CD4-positive, alpha-beta memory T cell (primary cell): Measurements from ENCODE around the gene USP3. TPM values are rescaled to one million over a fixed set of nuclear protein-coding genes. Genes with fewer than 3 reads are reported as not detected.

Source experiments
- CTCF ChIA-PET: fragments of 350-600 bp; sonication (Branson Sonifier 250); formaldehyde crosslinking; loops from one replicate; lab custom pipeline; 2021; ENCODE audit warnings: inconsistent platforms; ENCODE audit not compliant: partially characterized antibody; lab: Charles Lee
- POLR2A ChIA-PET: fragments of 350-600 bp; sonication (Branson Sonifier 250); formaldehyde crosslinking; loops from one replicate; lab custom pipeline; 2021; ENCODE audit not compliant: partially characterized antibody; lab: Charles Lee
- DNase-seq, 5 donors: peaks; one replicate each; pipeline versions ENCODE4 v3.0.0 to v3.0.0-alpha.2; 2020 to 2022; ENCODE audit warnings: mixed read lengths in 1 of 5
- H3K27ac ChIP-seq: one replicate; pipeline ENCODE4 v1.7.0; 2013; ENCODE audit warnings: low read depth, low read length
- H3K27me3 ChIP-seq: 2 replicates; pipeline ENCODE4 v1.7.0; 2013; ENCODE audit warnings: mild to moderate bottlenecking, low read length, moderate library complexity; ENCODE audit not compliant: insufficient read depth
- H3K36me3 ChIP-seq: 2 replicates; pipeline ENCODE4 v1.7.0; 2013; ENCODE audit warnings: mild to moderate bottlenecking, low read length, moderate library complexity; ENCODE audit not compliant: insufficient read depth
- H3K4me1 ChIP-seq: 2 replicates; pipeline ENCODE4 v1.7.0; 2013; ENCODE audit warnings: mild to moderate bottlenecking, low read length, moderate library complexity; ENCODE audit not compliant: insufficient read depth
- H3K4me3 ChIP-seq, 2 donors: one replicate each; pipeline ENCODE4 v1.7.0; 2013; ENCODE audit warnings: low read length in 2 of 2, mild to moderate bottlenecking in 1 of 2
- H3K9me3 ChIP-seq, 2 donors: one replicate each; pipeline ENCODE4 v1.7.0; 2013; ENCODE audit warnings: low read length in 2 of 2, control low read depth in 1 of 2; ENCODE audit not compliant: control insufficient read depth in 1 of 2
- H3K27ac Mint-ChIP-seq, 7 donors: one replicate each; pipeline ENCODE4 v1.8.0; 2020 to 2021; ENCODE audit warnings: mixed read lengths in 7 of 7, mild to moderate bottlenecking in 6 of 7, inconsistent platforms in 3 of 7, moderate library complexity in 3 of 7
- H3K27me3 Mint-ChIP-seq, 2 donors: one replicate each; pipeline ENCODE4 v1.8.0; 2020 to 2021; ENCODE audit warnings: mixed read lengths in 2 of 2
- H3K36me3 Mint-ChIP-seq, 2 donors: one replicate each; pipeline ENCODE4 v1.8.0; 2020 to 2021; ENCODE audit warnings: mixed read lengths in 2 of 2, inconsistent platforms in 1 of 2, mild to moderate bottlenecking in 1 of 2
- H3K4me1 Mint-ChIP-seq, 4 donors: one replicate each; pipeline ENCODE4 v1.8.0; 2020 to 2021; ENCODE audit warnings: mixed read lengths in 4 of 4, mild to moderate bottlenecking in 1 of 4
- H3K4me3 Mint-ChIP-seq, 8 donors: one replicate each; pipeline ENCODE4 v1.8.0; 2020 to 2021; ENCODE audit warnings: mixed read lengths in 8 of 8, mild to moderate bottlenecking in 7 of 8, moderate library complexity in 6 of 8, inconsistent platforms in 3 of 8
- H3K9me3 Mint-ChIP-seq, 8 donors: one replicate each; pipeline ENCODE4 v1.8.0; 2020 to 2021; ENCODE audit warnings: mixed read lengths in 8 of 8, mild to moderate bottlenecking in 5 of 8, inconsistent platforms in 3 of 8, moderate library complexity in 1 of 8
- intact Hi-C: fragments of 100-400 bp; cut with micrococcal nuclease; formaldehyde crosslinking; loops from one replicate; pipeline ENCODE4 v1.15.1; 2023
- polyA plus RNA-seq, 2 donors: library from polyadenylated mRNA; unstranded; fragments of 300-500 nt; fragmentation: Illumina TruSeq; gene quantifications; one replicate each; pipeline ENCODE4 v1.2.3, GENCODE V29; 2021
- total RNA-seq, 2 experiments: library from RNA; stranded (reverse); gene quantifications; one replicate each; pipeline ENCODE4 v1.2.3, GENCODE V29; 2021

USP3 gene
- total and polyA plus RNA-seq, 4 experiments from 2014 or later = 61.6 to 159 (median 112) TPM

GRCh38 chr15:63572749-63573464 is 68.5 kb downstream of the USP3 start:
- H3K4me1 ChIP-seq = no peaks in the 10 kb centered on the region
- ChIA-PET POLR2A (no interaction called here), CTCF (interaction anchor here (1.6 to 2.3 kb wide), 2 partner anchors 65 to 86 kb away, joined by 5 to 8 read pairs; no protein-coding TSS in a partner anchor)
- Mint-ChIP-seq H3K36me3 (peaks cover 49 to 74% of the 10 kb centered on the region in 2 donors), H3K9me3 (no peaks in the 10 kb centered on the region), H3K4me1 (peaks cover 5 to 16% (median 9%) of the 10 kb centered on the region in 4 donors), H3K4me3 (no peak overlapping the region), H3K27ac (peak overlapping the region in 6 of 7 donors; percentile 5 to 66 (median 21)), H3K27me3 (no peaks in the 10 kb centered on the region)
- peaks cover 57% of the 10 kb centered on the region for H3K36me3 ChIP-seq
- intact Hi-C loops = no loop called here
- H3K9me3 ChIP-seq = no peaks in the 10 kb centered on the region
- H3K27me3 ChIP-seq = no peaks in the 10 kb centered on the region
- no peak overlapping the region for H3K27ac ChIP-seq
- no peak for DNase-seq
- H3K4me3 ChIP-seq = no peak overlapping the region

- Histone ChIP-seq H3K27me3 (no peaks in the 10 kb centered on the region), H3K36me3 (peaks cover 57% of the 10 kb centered on the region), H3K27ac (no peak overlapping the region), H3K9me3 (no peaks in the 10 kb centered on the region), H3K4me1 (no peaks in the 10 kb centered on the region), H3K4me3 (no peak overlapping the region)
- Mint-ChIP-seq H3K27me3 (no peaks in the 10 kb centered on the region), H3K4me1 (peaks cover 5 to 15% (median 8%) of the 10 kb centered on the region in 4 donors), H3K36me3 (peaks cover 46 to 70% of the 10 kb centered on the region in 2 donors), H3K9me3 (no peaks in the 10 kb centered on the region), H3K4me3 (no peak overlapping the region), H3K27ac (peak overlapping the region in 3 of 7 donors; percentile 10 to 88 (median 17))
- intact Hi-C loops = no loop called here
- POLR2A ChIA-PET = no interaction called here
- CTCF ChIA-PET = interaction anchor here (1.6 to 2.3 kb wide), 2 partner anchors 66 to 86 kb away, joined by 5 to 8 read pairs; no protein-coding TSS in a partner anchor
- DNase-seq = no peak
Observed at GRCh38 chr15:63573533-63573932, 69.1 kb downstream of the USP3 start.

- ChIA-PET CTCF (interaction anchor here (1.0 to 1.4 kb wide), 2 partner anchors 19 to 24 kb away, joined by 4 to 6 read pairs; no protein-coding TSS in a partner anchor), POLR2A (interaction anchor here (1.8 kb wide), 1 partner anchor 71 kb away, joined by 5 read pairs; the partner anchor contains the start of gene USP3)
- H3K4me1 ChIP-seq = no peaks in the 10 kb centered on the region
- intact Hi-C loops = no loop called here
- peaks cover 58% of the 10 kb centered on the region for H3K36me3 ChIP-seq
- peak overlapping the region in 3 of 7 donors; percentile 22 to 58 (median 53) for H3K27ac Mint-ChIP-seq
- no peaks in the 10 kb centered on the region for H3K27me3 Mint-ChIP-seq
- peaks cover 3 to 18% (median 6%) of the 10 kb centered on the region in 4 donors for H3K4me1 Mint-ChIP-seq
- no peaks in the 10 kb centered on the region for H3K27me3 ChIP-seq
- no peak for DNase-seq
- peaks cover 50 to 63% of the 10 kb centered on the region in 2 donors for H3K36me3 Mint-ChIP-seq
- no peaks in the 10 kb centered on the region for H3K9me3 Mint-ChIP-seq
- H3K9me3 ChIP-seq = no peaks in the 10 kb centered on the region
- H3K4me3 Mint-ChIP-seq = no peak overlapping the region
- H3K4me3 ChIP-seq = no peak overlapping the region
- H3K27ac ChIP-seq = no peak overlapping the region
Observed at GRCh38 chr15:63575312-63575711, 70.9 kb downstream of the USP3 start.

- POLR2A ChIA-PET = interaction anchor here (0.7 to 1.8 kb wide), 2 partner anchors 21 to 111 kb away, joined by 3 to 4 read pairs; partner anchors contain the start of gene FBXL22
Observed at GRCh38 chr15:63576441-63576840, 72.0 kb downstream of the USP3 start.

GRCh38 chr15:63582179-63582578 is 77.8 kb downstream of the USP3 start:
- ChIA-PET POLR2A (no interaction called here), CTCF (interaction anchor here (1.1 to 1.3 kb wide), 2 partner anchors 96 to 116 kb away, joined by 4 read pairs; no protein-coding TSS in a partner anchor)
- H3K36me3 Mint-ChIP-seq = peaks cover 61 to 62% of the 10 kb centered on the region in 2 donors
- Histone ChIP-seq H3K9me3 (no peaks in the 10 kb centered on the region), H3K36me3 (peaks cover 29% of the 10 kb centered on the region), H3K27me3 (no peaks in the 10 kb centered on the region), H3K4me3 (no peak overlapping the region), H3K27ac (no peak overlapping the region), H3K4me1 (peaks cover 5% of the 10 kb centered on the region)
- H3K27ac Mint-ChIP-seq = peak overlapping the region; percentile 19 to 92 (median 74)
- H3K27me3 Mint-ChIP-seq = no peaks in the 10 kb centered on the region
- no peak for DNase-seq
- peaks cover 13 to 19% (median 16%) of the 10 kb centered on the region in 4 donors for H3K4me1 Mint-ChIP-seq
- H3K9me3 Mint-ChIP-seq = peaks cover 0 to 5% (median 0%) of the 10 kb centered on the region in 8 donors
- H3K4me3 Mint-ChIP-seq = no peak overlapping the region
- intact Hi-C loops = no loop called here

More at GRCh38 chr15:63576441-63576840, 72.0 kb downstream of the USP3 start:
- Histone ChIP-seq H3K4me1 (no peaks in the 10 kb centered on the region), H3K4me3 (no peak overlapping the region), H3K27me3 (no peaks in the 10 kb centered on the region), H3K27ac (no peak overlapping the region), H3K9me3 (no peaks in the 10 kb centered on the region), H3K36me3 (peaks cover 47% of the 10 kb centered on the region)
- Mint-ChIP-seq H3K27me3 (no peaks in the 10 kb centered on the region), H3K9me3 (no peaks in the 10 kb centered on the region), H3K27ac (peak overlapping the region in 3 of 7 donors; percentile 14 to 75 (median 47)), H3K4me3 (no peak overlapping the region), H3K4me1 (peaks cover 3 to 17% (median 6%) of the 10 kb centered on the region in 4 donors), H3K36me3 (peaks cover 50 to 59% of the 10 kb centered on the region in 2 donors)
- CTCF ChIA-PET = interaction anchor here (0.5 to 1.4 kb wide), 2 partner anchors 34 to 106 kb away, joined by 3 to 4 read pairs; no protein-coding TSS in a partner anchor
- no peak for DNase-seq
- intact Hi-C loops = no loop called here

- DNase-seq = no peak
- intact Hi-C loops = no loop called here
- Histone ChIP-seq H3K4me3 (no peak overlapping the region), H3K36me3 (peaks cover 35% of the 10 kb centered on the region), H3K4me1 (peaks cover 5% of the 10 kb centered on the region), H3K27me3 (no peaks in the 10 kb centered on the region), H3K9me3 (no peaks in the 10 kb centered on the region), H3K27ac (no peak overlapping the region)
- ChIA-PET POLR2A (no interaction called here), CTCF (interaction anchor here (1.3 kb wide), 1 partner anchor 117 kb away, joined by 4 read pairs; no protein-coding TSS in a partner anchor)
- peaks cover 13 to 19% (median 16%) of the 10 kb centered on the region in 4 donors for H3K4me1 Mint-ChIP-seq
- H3K36me3 Mint-ChIP-seq = peaks cover 62 to 67% of the 10 kb centered on the region in 2 donors
- H3K27me3 Mint-ChIP-seq = no peaks in the 10 kb centered on the region
- peak overlapping the region; percentile 54 to 92 (median 80) for H3K27ac Mint-ChIP-seq
- no peak overlapping the region for H3K4me3 Mint-ChIP-seq
- H3K9me3 Mint-ChIP-seq = peaks cover 0 to 5% (median 0%) of the 10 kb centered on the region in 8 donors
Observed at GRCh38 chr15:63582718-63583426, 78.5 kb downstream of the USP3 start.
